DOHH2 (cell line): ENCODE measurements around the gene SPIRE1.

Source experiments
- H3F3A ChIP-seq: fragments of 200-600 bp; sonication (generic), shearing (Covaris generic); 2 replicates; pipeline ENCODE4 v1.6.0; 2016; ENCODE audit warnings: antibody characterized with exemption, mild to moderate bottlenecking; ENCODE audit not compliant: control insufficient read depth, insufficient read depth
- H3K27ac ChIP-seq: fragments of 200-600 bp; sonication (generic); 2 replicates; pipeline ENCODE4 v1.5.1; 2014; ENCODE audit warnings: low read depth, mild to moderate bottlenecking, low read length, moderate library complexity
- H3K27me3 ChIP-seq: fragments of 200-600 bp; sonication (generic); 2 replicates; pipeline ENCODE4 v1.6.1; 2014; ENCODE audit warnings: mild to moderate bottlenecking, low read length, mixed read lengths; ENCODE audit not compliant: control insufficient read depth
- H3K36me3 ChIP-seq: fragments of 200-600 bp; sonication (generic); 2 replicates; pipeline ENCODE4 v1.6.1; 2014; ENCODE audit warnings: mild to moderate bottlenecking, low read length, moderate library complexity, mixed read lengths; ENCODE audit not compliant: control insufficient read depth
- H3K4me1 ChIP-seq: fragments of 200-600 bp; sonication (generic); 2 replicates; pipeline ENCODE4 v1.6.1; 2014; ENCODE audit warnings: mild to moderate bottlenecking, low read length, mixed read lengths; ENCODE audit not compliant: control insufficient read depth
- H3K4me2 ChIP-seq: fragments of 200-600 bp; sonication (generic); 2 replicates; pipeline ENCODE4 v1.6.0; 2014; ENCODE audit warnings: mild to moderate bottlenecking, low read length, moderate library complexity
- H3K4me3 ChIP-seq: fragments of 200-600 bp; sonication (generic); 2 replicates; pipeline ENCODE4 v1.5.1; 2014; ENCODE audit warnings: mild to moderate bottlenecking, low read length, mixed read lengths
- H3K79me2 ChIP-seq: fragments of 200-600 bp; sonication (generic); 2 replicates; pipeline ENCODE4 v1.6.1; 2014; ENCODE audit warnings: mild to moderate bottlenecking, low read length, mixed read lengths; ENCODE audit not compliant: control insufficient read depth
- H3K9me2 ChIP-seq: fragments of 200-600 bp; sonication (generic); replicated peaks from 2 replicates; pipeline ENCODE4 v1.6.1; 2014; ENCODE audit warnings: mild to moderate bottlenecking, low read length, mixed read lengths; ENCODE audit not compliant: control insufficient read depth
- H3K9me3 ChIP-seq: fragments of 200-600 bp; sonication (generic); 2 replicates; pipeline ENCODE4 v1.6.1; 2014; ENCODE audit warnings: antibody characterized with exemption, low read length, mixed read lengths; ENCODE audit not compliant: control insufficient read depth, insufficient read depth
- H4K20me1 ChIP-seq: fragments of 200-600 bp; sonication (generic); 2 replicates; pipeline ENCODE4 v1.6.0; 2014; ENCODE audit warnings: low read depth, mild to moderate bottlenecking, antibody characterized with exemption, low read length, moderate library complexity; ENCODE audit not compliant: control insufficient read depth, insufficient read depth
- CTCF ChIP-seq: fragments of 200-600 bp; sonication (generic); IDR thresholded peaks from one replicate; pipeline ENCODE4 v1.5.1; 2014; ENCODE audit warnings: antibody characterized with exemption, mild to moderate bottlenecking, low read depth, low read length; ENCODE audit not compliant: poor library complexity, severe bottlenecking
- EZH2phosphoT487 ChIP-seq: fragments of 200-600 bp; sonication (generic); IDR thresholded peaks from 2 replicates; pipeline ENCODE4 v1.6.1; 2017; ENCODE audit warnings: borderline replicate concordance, mild to moderate bottlenecking, antibody characterized with exemption, low read length, moderate library complexity, mixed read lengths

The SPIRE1 gene

GRCh38 chr18:12405066-12405465 lies 252.8 kb downstream of the SPIRE1 start:
- H3K9me3 ChIP-seq, result no peaks in the 10 kb centered on the region
- no peak overlapping the region for H3K4me2 ChIP-seq
- H3K4me1 ChIP-seq, result peaks cover 24% of the 10 kb centered on the region
- no peak overlapping the region for H3K27ac ChIP-seq
- H3K36me3 ChIP-seq, result peaks cover 11% of the 10 kb centered on the region
- no peak for TF ChIP-seq EZH2phosphoT487
- no peak for TF ChIP-seq CTCF
- H3K9me2 ChIP-seq, result no peaks in the 10 kb centered on the region
- no peaks in the 10 kb centered on the region for H3F3A ChIP-seq
- H3K79me2 ChIP-seq, result peaks cover 25% of the 10 kb centered on the region
- H3K4me3 ChIP-seq, result no peak overlapping the region
- H3K27me3 ChIP-seq, result peaks cover 45% of the 10 kb centered on the region
- peaks cover 1% of the 10 kb centered on the region; the same call in 1 of the 2 replicates for H4K20me1 ChIP-seq

- Histone ChIP-seq H3K4me1 (peaks cover 14% of the 10 kb centered on the region), H3K36me3 (peaks cover 4% of the 10 kb centered on the region), H4K20me1 (no peaks in the 10 kb centered on the region), H3K9me3 (no peaks in the 10 kb centered on the region), H3K9me2 (no peaks in the 10 kb centered on the region), H3F3A (no peaks in the 10 kb centered on the region), H3K79me2 (peaks cover 13% of the 10 kb centered on the region), H3K4me2 (no peak overlapping the region), H3K27me3 (peaks cover 48% of the 10 kb centered on the region), H3K4me3 (no peak overlapping the region), H3K27ac (no peak overlapping the region)
- TF ChIP-seq CTCF, result no peak
- TF ChIP-seq EZH2phosphoT487, result no peak
Observed at GRCh38 chr18:12403601-12404506, 254.1 kb downstream of the SPIRE1 start.

GRCh38 chr18:12401881-12402280 lies 256.0 kb downstream of the SPIRE1 start:
- H4K20me1 ChIP-seq, result no peaks in the 10 kb centered on the region
- no peak overlapping the region for H3K27ac ChIP-seq
- H3K36me3 ChIP-seq, result no peaks in the 10 kb centered on the region
- no peaks in the 10 kb centered on the region for H3K9me3 ChIP-seq
- no peaks in the 10 kb centered on the region for H3K79me2 ChIP-seq
- no peak overlapping the region for H3K4me3 ChIP-seq
- H3K27me3 ChIP-seq, result peaks cover 46% of the 10 kb centered on the region
- H3K9me2 ChIP-seq, result no peaks in the 10 kb centered on the region
- peaks cover 7% of the 10 kb centered on the region for H3K4me1 ChIP-seq
- no peaks in the 10 kb centered on the region for H3F3A ChIP-seq
- H3K4me2 ChIP-seq, result no peak overlapping the region
- TF ChIP-seq CTCF (no peak), EZH2phosphoT487 (no peak)
